Glomerular visceral epithelial cell (primary cell): ENCODE measurements around the gene CPNE6.
A peak's percentile ranks its signal among the peaks of the same experiment; 100 is the strongest.
"Not testable (repeated sequence)": the region's sequence is repeated elsewhere in the genome, so short reads cannot be mapped to it uniquely, and the experiment has no call there.

Experiments
- DNase-seq: peaks from one replicate; pipeline ENCODE4 v3.0.0-alpha.2; 2016; ENCODE audit errors: extremely low spot score

CPNE6 gene

DNA sequence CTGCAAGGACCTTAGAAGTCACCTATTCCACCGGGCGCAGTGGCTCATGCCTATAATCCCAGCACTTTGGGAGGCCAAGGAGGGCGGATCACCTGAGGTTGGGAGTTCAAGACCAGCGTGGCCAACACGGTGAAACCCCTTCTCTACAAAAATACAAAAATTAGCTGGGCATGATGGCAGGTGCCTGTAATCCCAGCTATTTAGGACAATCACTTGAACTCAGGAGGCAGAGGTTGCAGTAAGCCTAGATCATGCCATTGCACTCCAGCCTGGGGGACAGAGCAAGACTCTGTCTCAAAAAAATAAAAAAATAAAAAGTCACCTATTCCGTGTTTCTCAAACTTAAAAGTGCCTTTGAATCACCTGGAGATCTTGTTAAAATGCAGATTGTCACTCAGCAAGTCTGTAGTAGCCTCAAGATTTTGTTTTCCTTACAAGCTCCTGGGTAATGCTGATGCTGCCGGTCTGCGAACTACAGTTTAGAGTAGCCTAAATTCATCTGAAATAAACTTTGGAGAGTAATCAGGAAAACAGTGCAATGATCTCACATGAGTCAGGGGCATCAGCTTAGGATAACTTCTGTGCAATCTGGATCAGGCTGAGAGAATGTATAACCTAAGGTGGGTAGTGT lies 34.4 kb downstream of the CPNE6 start:
- not testable (repeated sequence) for DNase-seq

DNA sequence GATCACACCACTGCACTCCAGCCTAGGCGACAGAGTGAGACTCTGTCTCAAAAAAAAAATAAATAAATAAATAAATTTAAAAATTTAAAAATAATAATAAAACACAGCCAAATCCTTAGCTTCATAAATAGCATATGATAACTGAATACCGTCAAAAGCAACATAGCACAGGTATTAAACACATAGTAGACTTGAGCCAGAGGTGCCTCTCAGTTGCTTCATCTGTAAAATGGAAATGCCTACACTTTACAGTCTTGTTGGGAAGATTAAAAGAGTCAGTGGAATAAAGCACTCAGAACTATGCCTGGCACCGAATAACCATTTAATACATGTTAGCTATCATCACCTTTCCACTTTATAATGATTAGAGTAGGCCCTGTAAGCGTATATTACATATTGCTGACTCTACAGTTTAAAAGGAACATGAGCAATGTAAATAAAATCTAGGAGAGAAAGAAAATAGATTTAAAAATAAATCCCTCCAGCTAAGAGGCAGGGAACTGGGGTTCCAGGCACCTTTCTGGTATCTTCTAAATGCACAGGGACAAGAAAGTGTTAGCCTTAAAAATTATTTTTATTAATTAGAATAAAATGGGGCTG lies 35.4 kb downstream of the CPNE6 start:
- DNase-seq, result no peak

DNA sequence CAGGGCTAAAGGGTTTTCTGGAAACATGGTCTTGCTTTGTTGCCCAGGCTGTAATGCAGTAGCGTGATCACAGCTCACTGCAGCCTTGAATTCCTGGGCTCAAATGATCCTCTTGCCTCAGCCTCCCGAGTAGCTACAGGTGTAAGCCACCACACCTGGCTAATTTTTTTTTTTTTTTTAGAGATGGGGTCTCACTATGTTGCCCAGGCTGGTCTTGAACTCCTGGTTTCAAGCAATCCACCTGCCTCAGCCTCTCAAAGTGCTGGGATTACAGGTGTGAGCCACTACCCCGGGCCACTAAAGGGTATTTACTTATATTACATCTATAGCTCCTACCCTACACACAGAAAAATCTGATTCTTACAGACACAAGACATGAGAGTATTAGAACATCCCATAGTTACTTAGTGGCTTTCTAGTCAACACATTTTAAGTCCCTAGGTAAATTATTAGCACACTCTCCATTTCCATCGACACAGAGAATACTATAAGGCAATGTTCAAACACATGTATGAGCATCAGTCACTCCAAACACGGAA lies 37.0 kb downstream of the CPNE6 start:
- no peak for DNase-seq

DNA sequence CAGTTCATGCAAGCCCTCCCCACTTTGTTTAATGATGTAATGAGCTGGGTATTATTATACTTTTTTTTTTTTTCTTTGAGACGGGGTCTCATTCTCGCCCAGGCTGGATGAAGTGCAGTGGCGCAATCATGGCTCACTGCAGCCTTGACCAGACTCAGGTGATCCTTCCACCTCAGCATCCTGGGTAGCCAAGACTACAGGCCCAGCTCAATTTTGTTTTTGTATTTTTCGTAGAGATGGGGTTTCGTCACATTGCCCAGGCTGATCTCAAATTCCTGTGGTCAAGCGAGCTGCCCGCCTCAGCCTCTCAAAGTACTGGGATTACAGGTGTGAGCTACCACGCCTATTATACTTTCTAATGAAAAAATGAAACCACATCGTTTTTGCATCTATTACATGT lies 38.7 kb downstream of the CPNE6 start:
- no peak for DNase-seq

DNA sequence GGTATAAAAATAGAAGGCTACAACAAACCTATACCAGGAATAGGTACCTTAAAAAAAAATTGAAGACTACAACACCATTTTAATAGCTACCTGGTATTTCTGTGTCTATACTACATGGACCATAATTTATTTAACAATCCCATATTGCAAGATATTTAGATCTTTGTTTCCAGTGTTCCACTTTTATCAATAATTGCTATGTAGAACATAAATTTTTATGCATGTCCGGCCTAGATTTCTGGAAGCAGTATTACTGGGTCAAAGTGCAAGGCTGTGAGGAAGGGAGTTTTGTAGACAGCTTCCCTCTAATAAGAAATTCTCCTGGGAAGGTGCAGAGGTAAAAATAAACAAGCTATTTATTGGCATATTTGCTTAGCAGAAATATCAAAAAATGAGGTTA lies 39.2 kb downstream of the CPNE6 start:
- no peak for DNase-seq

DNA sequence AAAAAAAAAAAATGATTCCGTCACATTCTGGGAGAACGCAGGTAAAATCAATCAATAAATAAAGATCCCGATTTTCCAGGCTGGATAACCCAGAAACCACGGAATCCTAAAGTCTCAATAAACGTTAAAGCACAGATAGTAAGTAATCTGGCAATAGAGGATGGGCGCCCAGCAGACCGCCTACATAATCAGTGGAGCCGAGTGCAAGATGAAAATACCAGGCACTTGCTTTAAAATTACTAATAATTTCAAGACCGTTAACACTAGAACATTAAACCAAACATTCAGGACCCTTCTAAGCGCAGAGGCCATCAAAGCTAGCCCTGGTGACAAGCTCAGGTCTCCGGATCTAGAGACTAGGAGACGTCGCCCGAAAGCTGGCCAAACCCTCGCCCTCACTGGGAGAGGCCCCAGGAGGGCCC lies 42.0 kb downstream of the CPNE6 start:
- DNase-seq, result no peak

DNA sequence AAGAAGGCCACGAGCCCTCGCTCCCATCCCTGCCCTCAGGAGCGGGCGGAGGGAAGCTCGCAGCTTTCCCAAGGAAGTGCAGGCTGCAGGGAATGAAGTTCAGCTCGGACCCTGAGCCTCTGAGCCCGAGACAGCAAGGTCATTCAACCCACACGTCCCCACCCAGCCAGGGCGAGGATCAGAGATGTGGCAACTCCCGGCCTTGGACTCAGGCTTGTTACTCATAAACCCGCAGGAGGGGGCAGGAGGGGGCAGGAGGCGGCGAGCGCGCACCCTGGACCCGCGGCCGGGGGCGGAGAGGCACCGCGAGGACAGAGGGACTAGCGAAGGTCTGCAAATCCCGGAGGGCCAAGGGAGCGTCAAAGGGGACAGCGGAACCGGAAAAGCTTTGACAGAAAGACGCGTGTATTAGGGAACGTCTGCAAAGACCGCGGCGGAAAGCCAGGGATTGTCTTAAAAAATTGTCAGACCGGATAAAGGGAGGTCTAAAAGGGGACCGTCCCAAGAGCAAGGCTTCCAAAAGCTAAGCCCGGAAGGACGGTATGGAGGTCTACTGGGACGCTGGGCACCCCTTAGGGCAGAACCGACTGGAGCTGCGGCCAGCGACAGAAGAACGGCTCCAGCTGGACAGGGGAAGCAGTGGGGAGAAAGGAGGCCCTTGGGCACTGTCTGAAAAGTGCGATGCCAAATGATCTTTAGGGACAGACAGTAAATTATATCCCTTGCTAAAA lies 42.6 kb downstream of the CPNE6 start:
- peak; percentile 92 for DNase-seq

DNA sequence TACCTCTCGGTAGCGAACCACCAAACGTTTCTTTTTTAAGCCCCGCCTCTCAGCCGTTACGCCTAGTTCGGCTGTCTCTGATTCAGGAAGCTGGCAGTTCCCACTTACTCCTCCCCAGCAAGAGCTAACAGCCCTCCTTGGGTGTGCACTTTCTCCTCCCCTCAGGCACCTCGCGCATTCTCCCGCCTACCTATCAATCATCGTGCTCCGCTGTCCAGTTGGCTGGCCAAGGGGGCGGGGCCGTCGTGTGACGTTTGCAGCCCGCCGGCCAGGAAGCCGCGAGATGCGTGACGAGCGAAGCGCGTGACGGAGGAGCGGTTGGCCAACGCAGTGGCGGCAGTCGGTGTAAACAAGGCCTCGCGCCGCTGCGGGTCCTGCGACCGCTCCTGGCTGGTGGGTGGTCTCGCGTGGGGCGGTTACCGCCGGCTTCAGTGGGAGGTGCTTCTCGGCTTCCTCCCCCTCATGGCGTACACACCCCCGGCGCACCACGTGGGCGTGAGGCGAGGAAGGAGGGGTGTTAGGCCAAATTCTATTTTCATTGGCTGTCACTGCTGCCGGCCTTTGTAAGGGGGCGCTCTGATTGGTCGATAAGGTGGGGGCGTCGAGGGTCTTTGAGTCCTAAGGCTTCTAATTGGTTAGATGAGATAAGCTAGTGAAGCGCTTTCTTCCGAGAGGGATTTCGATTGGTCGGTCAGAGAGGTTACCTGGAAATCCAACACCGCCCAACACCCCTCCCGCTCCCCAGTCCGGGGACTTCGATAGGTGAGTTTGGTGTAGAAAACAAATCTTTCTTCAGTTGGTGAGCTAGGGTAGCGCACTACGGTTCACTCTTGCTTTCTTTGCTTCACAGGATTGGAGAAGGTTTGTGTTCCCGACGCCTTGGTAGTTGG lies 43.4 kb downstream of the CPNE6 start, which contains the start of the genes DCAF11 and NRL:
Gene DCAF11 (plus strand): TSS at position 246 of the 890 bp plus-strand sequence. CDS start 818 bp downstream, outside the sequence.
Gene NRL (minus strand): TSS at position 418 of the 890 bp plus-strand sequence. CDS start 32,101 bp downstream, outside the sequence.
- peak; percentile 100 for DNase-seq

DNA sequence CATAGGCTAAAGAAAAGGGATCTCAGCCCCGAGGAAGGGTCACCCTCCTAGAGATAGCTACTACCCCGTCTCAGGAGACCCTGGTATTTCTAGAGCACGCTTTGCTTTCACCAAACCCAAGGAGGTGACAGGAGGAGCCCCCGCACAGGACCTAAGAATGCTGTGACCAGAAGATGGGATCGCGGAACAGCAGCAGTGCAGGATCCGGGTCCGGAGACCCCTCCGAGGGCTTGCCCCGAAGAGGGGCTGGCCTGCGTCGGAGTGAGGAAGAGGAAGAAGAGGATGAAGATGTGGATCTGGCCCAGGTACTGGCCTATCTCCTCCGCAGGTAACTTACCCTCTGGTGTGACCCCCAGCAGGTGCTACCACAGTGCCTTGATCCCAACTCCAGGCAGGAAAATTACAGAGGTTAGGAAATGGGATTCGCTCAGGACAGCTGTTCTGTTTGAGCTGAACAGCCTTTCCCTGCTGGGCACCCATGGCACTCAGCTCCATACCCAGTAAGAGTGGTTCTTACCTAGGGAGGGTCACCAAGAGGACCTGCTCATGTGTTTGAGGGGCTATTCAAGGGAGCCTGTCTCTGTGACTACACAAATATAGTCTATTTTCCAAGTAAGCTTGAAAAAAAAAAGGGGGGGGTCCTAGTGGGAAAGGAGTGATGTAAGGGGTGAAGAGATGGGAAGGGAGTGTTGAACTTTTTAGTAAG lies 44.2 kb downstream of the CPNE6 start:
- no peak for DNase-seq

DNA sequence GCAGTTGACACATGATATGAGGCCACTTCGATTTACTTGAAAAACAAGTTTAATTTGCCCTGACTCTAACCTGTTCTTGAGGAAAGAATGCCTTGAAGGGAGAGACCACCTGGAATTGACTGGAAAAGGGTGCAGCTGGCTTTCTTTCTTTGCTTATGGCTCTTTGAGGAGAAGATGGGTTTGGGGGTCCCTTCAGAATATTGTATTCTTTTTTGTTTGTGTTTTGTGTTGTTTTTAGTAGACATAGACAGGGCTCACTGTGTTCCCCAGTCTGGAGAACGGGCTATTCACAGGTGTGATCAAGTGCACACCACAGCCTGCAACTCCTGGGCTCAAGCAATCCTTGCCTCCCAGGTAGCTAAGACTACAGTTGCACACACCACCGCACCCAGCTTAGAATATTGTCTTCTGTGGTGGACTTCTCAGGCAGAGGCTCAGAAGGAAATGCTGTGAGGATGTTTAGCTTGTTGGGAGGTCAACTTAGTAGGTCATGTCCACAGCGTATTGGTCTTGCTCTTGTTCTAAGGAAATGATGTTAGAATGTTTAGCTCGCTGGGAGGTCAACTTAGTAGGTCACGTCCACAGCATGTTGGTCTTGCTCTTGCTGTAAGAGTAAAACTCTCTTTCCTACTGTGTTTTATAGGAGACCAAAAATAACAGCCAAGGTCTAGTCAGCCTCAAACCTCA lies 44.9 kb downstream of the CPNE6 start:
- no peak for DNase-seq

DNA sequence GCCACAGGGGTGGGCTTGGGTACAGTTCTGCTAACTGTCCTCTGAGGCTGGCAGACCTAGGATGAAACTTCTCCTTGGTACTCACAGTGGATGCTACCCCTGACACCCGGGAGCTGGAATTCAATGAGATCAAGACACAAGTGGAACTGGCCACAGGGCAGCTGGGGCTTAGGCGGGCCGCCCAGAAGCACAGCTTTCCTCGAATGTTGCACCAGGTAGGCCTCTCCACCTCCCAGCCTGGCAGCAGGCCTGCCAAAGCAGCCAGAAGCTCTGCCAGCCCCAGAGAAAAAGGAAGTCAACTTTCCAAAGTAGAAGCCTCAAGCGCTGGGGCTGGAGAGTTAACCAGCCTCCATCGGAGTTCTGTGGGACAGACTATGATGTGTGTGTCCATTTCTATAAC lies 45.8 kb downstream of the CPNE6 start:
- no peak for DNase-seq

DNA sequence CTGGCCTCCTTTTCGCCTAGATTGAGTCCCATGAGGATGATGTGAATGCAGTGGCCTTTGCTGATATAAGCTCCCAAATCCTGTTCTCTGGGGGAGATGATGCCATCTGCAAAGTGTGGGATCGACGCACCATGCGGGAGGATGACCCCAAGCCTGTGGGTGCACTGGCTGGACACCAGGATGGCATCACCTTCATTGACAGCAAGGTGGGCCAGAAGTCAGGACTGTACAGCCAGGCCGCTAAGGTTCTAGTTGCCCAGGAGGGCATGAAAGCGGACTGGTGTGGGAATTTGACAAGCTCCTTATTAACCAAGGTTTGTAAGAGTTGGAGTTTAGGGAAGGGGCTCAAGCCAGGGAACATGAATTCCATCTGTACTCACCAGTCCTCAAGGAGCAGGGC lies 48.3 kb downstream of the CPNE6 start:
- no peak for DNase-seq

DNA sequence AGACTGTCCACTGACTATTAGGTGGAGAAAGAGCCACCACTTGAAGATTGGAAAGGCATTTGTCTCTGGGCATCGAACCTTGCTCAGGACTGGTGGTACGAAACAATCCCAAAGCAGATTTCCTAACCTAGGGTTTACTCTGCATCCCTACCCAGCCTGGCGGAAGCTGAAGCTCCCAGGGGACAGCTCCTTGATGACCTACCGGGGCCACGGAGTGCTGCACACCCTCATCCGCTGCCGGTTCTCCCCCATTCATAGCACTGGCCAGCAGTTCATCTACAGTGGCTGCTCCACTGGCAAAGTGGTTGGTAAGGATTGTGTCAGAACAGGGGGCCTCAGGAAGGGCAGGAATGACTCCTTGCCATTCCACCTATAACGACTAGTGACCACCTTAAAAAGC lies 49.8 kb downstream of the CPNE6 start:
- no peak for DNase-seq

DNA sequence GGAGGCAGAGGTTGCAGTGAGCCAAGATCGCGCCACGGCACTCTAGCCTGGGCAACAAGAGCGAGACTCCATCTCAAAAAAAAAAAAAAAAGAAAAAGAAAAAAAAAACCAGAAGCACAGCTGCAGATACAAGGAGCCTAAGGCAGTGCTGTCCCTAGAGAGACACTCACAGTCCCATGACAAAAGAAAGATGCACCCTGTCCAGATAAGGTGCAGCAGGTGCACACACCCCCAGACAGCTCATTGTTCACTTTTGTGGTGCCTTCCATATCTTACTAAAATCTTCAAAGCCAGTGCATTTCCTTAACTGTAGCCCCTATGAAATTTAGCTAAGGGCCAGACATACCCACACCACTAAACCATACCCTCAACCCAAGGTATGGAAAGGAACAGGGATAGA lies 51.1 kb downstream of the CPNE6 start:
- no peak for DNase-seq

DNA sequence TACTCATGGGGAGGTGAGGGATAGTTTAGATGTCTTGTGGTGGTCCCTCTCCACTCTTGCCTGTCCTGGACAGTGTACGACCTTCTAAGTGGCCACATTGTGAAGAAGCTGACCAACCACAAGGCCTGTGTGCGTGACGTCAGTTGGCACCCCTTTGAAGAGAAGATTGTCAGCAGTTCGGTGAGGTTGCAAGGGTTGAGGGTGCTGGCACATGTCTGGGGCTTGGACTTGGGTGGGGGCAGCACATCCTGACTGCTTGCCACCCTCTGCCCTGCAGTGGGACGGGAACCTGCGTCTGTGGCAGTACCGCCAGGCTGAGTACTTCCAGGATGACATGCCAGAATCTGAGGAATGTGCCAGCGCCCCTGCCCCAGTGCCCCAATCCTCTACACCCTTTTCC lies 51.5 kb downstream of the CPNE6 start:
- no peak for DNase-seq

DNA sequence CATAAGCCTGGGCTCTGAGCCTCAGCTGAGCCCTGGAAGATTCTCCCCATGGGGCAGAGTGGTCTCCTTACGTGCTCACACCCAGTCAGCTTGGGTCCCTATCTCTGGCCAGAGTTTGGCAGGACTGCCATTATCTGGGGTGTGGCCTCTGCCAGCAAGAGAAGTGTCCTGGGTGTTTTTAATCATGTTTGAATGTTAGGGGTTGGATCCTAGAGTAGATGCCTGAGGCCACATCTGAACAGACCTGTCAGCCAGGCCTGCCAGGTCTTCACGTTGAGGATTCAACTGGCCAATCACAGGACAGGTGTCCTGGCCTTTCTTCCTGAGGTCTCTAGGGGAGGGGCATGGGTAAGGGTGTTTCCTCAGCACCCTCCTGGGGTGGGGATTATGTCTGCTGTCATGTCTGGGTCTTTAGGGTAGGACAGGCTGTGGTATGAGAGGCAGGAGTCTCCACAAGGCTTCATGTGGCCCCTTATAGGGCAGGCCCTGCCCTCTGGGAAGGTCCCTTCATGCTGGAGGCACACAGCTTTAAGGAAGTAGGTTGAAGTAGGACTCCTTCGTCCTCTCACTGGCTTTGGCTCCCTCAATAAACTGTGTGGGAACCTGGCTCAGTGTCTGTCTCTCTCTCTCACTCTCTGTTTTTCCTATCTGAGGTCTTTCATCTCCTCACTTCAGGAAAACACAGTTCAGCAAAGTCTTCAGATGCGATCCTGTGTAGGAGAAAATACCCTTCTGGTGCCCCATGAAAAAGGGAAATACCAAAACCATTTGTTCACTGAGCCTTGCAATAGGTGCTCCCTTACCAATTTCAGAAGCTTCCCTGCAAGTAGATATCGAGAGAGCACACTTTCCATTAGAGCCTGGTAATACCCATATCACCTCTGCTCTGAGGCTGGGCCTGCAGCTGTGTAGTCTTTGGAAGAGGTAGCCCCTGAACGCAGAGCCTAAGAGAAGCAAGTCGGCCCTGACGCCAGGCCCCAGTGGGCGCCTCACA lies 52.4 kb downstream of the CPNE6 start:
- DNase-seq, result no peak

DNA sequence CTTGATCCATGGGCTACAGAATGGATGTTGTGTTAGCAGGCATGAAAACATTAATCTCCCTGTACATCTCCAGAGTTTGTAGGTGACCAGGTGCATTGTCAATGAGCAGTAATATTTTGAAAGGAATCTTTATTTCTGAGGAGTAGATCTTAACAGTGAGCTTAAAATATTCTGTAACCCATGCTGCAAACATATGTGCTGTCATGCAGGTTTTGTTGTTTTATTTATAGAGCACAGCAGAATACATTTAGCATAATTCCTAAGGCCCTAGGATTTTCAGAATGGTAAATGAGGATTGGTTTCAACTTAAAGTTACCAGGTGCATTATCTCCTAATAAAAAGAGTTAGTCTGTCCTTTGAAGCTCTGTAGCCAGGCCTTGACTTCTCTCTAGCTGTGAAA lies 55.6 kb downstream of the CPNE6 start:
- DNase-seq, result no peak

DNA sequence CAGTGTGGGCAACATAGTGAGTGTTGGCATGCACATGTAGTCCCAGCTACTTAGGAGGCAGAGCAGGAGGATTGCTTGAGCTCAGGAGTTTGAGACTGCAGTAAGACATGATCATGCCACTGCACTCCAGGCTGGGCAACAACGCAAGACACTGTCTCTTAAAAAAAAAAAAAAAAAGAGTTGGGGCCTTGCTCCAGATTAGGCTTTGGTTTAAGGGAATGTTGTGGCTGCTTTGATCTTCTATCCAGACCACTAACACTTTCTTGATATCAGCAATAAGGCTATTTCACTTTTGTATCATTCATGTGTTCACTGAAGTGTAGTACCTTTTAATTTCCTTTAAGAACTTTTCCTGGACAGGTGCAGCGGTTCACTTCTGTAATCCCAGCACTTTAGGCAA lies 56.3 kb downstream of the CPNE6 start:
- DNase-seq, result no peak
